CD8-positive, alpha-beta memory T cell (primary cell): ENCODE measurements around the gene IRF9. TPM values are rescaled to one million over a fixed set of nuclear protein-coding genes. Genes with fewer than 3 reads are reported as not detected.

Source experiments
- CTCF ChIA-PET: fragments of 350-600 bp; sonication (Branson Sonifier 250); formaldehyde crosslinking; loops from one replicate; lab custom pipeline; 2021; ENCODE audit warnings: antibody characterized with exemption; lab: Charles Lee
- POLR2A ChIA-PET: fragments of 350-600 bp; sonication (Branson Sonifier 250); formaldehyde crosslinking; loops from one replicate; lab custom pipeline; 2021; ENCODE audit warnings: antibody characterized with exemption; lab: Charles Lee
- DNase-seq, 5 donors: peaks; one replicate each; pipeline versions ENCODE4 v3.0.0 to v3.0.0-alpha.2; 2020 to 2022; ENCODE audit warnings: mixed read lengths in 1 of 5
- H3K27ac ChIP-seq: one replicate; pipeline ENCODE4 v1.7.0; 2013; ENCODE audit warnings: low read depth, mild to moderate bottlenecking, low read length, moderate library complexity
- H3K27me3 ChIP-seq: 2 replicates; pipeline ENCODE4 v1.7.0; 2013; ENCODE audit warnings: low read length, mild to moderate bottlenecking; ENCODE audit not compliant: insufficient read depth, poor library complexity, severe bottlenecking
- H3K36me3 ChIP-seq: 2 replicates; pipeline ENCODE4 v1.7.0; 2013; ENCODE audit warnings: mild to moderate bottlenecking, low read length, moderate library complexity; ENCODE audit not compliant: insufficient read depth
- H3K4me1 ChIP-seq: 2 replicates; pipeline ENCODE4 v1.7.0; 2013; ENCODE audit warnings: mild to moderate bottlenecking, low read length, moderate library complexity; ENCODE audit not compliant: insufficient read depth
- H3K4me3 ChIP-seq: 2 replicates; pipeline ENCODE4 v1.7.0; 2013; ENCODE audit warnings: mild to moderate bottlenecking, low read length
- H3K9me3 ChIP-seq: 2 replicates; pipeline ENCODE4 v1.7.0; 2013; ENCODE audit warnings: mild to moderate bottlenecking, low read length
- H3K27ac Mint-ChIP-seq, 8 donors: one replicate each; pipeline ENCODE4 v1.8.0; 2020 to 2021; ENCODE audit warnings: mixed read lengths in 8 of 8, mild to moderate bottlenecking in 6 of 8, inconsistent platforms in 3 of 8, moderate library complexity in 3 of 8
- H3K27me3 Mint-ChIP-seq, 2 donors: one replicate each; pipeline ENCODE4 v1.8.0; 2020 to 2021; ENCODE audit warnings: mixed read lengths in 2 of 2, mild to moderate bottlenecking in 1 of 2, moderate library complexity in 1 of 2
- H3K36me3 Mint-ChIP-seq, 3 donors: one replicate each; pipeline ENCODE4 v1.8.0; 2020 to 2021; ENCODE audit warnings: mixed read lengths in 3 of 3, inconsistent platforms in 1 of 3, mild to moderate bottlenecking in 1 of 3
- H3K4me1 Mint-ChIP-seq, 3 donors: one replicate each; pipeline ENCODE4 v1.8.0; 2020 to 2021; ENCODE audit warnings: mixed read lengths in 3 of 3, inconsistent platforms in 1 of 3, mild to moderate bottlenecking in 1 of 3
- H3K4me3 Mint-ChIP-seq, 7 donors: one replicate each; pipeline ENCODE4 v1.8.0; 2020 to 2021; ENCODE audit warnings: mixed read lengths in 7 of 7, mild to moderate bottlenecking in 6 of 7, moderate library complexity in 4 of 7, inconsistent platforms in 2 of 7
- H3K9me3 Mint-ChIP-seq, 5 donors: one replicate each; pipeline ENCODE4 v1.8.0; 2020 to 2022; ENCODE audit warnings: mixed read lengths in 5 of 5, mild to moderate bottlenecking in 3 of 5, moderate library complexity in 2 of 5, inconsistent platforms in 1 of 5
- polyA plus RNA-seq: library from polyadenylated mRNA; unstranded; fragments of 300-500 nt; fragmentation: Illumina TruSeq; gene quantifications from one replicate; pipeline ENCODE4 v1.2.3, GENCODE V29; 2021
- total RNA-seq, 2 experiments: library from RNA; stranded (reverse); gene quantifications; one replicate each; pipeline ENCODE4 v1.2.3, GENCODE V29; 2021

IRF9 gene
- total and polyA plus RNA-seq, 3 experiments from 2014 or later = 62.0 to 91.7 (median 68.6) TPM

- no peaks in the 10 kb centered on the region for H3K27me3 ChIP-seq
- Mint-ChIP-seq H3K9me3 (no peaks in the 10 kb centered on the region), H3K27ac (peak overlapping the region; percentile 76 to 99 (median 96)), H3K4me1 (peaks cover 50 to 75% (median 75%) of the 10 kb centered on the region in 3 donors), H3K4me3 (peak overlapping the region; percentile 86 to 100 (median 98)), H3K27me3 (no peaks in the 10 kb centered on the region), H3K36me3 (peaks cover 0 to 78% (median 4%) of the 10 kb centered on the region in 3 donors)
- H3K4me3 ChIP-seq = peak overlapping the region; percentile 99
- peaks cover 43% of the 10 kb centered on the region for H3K36me3 ChIP-seq
- H3K4me1 ChIP-seq = peaks cover 57% of the 10 kb centered on the region
- H3K27ac ChIP-seq = peak overlapping the region; percentile 78
- DNase-seq = no peak
- ChIA-PET CTCF (interaction anchor here (0.9 to 4.5 kb wide), 11 partner anchors 10 to 844 kb away, joined by 3 to 50 read pairs (median 4); partner anchors contain the start of genes DCAF11, IRF9, MDP1 and NRL), POLR2A (interaction anchor here (0.9 to 3.2 kb wide), 7 partner anchors 9 to 96 kb away, joined by 3 to 36 read pairs (median 7); partner anchors contain the start of genes DCAF11, IPO4, IRF9 and NRL)
- H3K9me3 ChIP-seq = no peaks in the 10 kb centered on the region
Measured at GRCh38 chr14:24145690-24146452, 15.2 kb upstream of the IRF9 start.

- Histone ChIP-seq H3K4me1 (peaks cover 57% of the 10 kb centered on the region), H3K36me3 (peaks cover 49% of the 10 kb centered on the region), H3K27ac (peak within 1 kb of the TSS; percentile 78), H3K4me3 (peak within 1 kb of the TSS; percentile 99), H3K27me3 (no peaks in the 10 kb centered on the region), H3K9me3 (no peaks in the 10 kb centered on the region)
- H3K27me3 Mint-ChIP-seq = no peaks in the 10 kb centered on the region
- CTCF ChIA-PET = interaction anchor here (0.8 to 4.5 kb wide), 15 partner anchors 10 to 844 kb away, joined by 3 to 50 read pairs (median 4); partner anchors contain the start of genes CHMP4A, DCAF11, IRF9 and MDP1
- no peaks in the 10 kb centered on the region for H3K9me3 Mint-ChIP-seq
- H3K4me3 Mint-ChIP-seq = peak within 1 kb of the TSS; percentile 86 to 100 (median 98)
- DNase-seq = peak; percentile 77 to 91 (median 85)
- peaks cover 48 to 73% (median 73%) of the 10 kb centered on the region in 3 donors for H3K4me1 Mint-ChIP-seq
- peaks cover 0 to 78% (median 4%) of the 10 kb centered on the region in 3 donors for H3K36me3 Mint-ChIP-seq
- POLR2A ChIA-PET = interaction anchor here (0.8 to 3.2 kb wide), 10 partner anchors 9 to 125 kb away, joined by 3 to 36 read pairs (median 5); partner anchors contain the start of genes DCAF11, IPO4, IRF9 and NRL
- peak within 1 kb of the TSS; percentile 76 to 99 (median 96) for H3K27ac Mint-ChIP-seq
Measured at GRCh38 chr14:24146453-24146977, 14.6 kb upstream of the IRF9 start, which contains the start of gene PSME2. PSME2 (minus strand) TSS chr14:24146610; CDS start chr14:24146581, 29 bp downstream.

- Histone ChIP-seq H3K27ac (peak within 1 kb of the TSS; percentile 78), H3K9me3 (no peaks in the 10 kb centered on the region), H3K4me1 (peaks cover 53% of the 10 kb centered on the region), H3K4me3 (peak within 1 kb of the TSS; percentile 99), H3K27me3 (no peaks in the 10 kb centered on the region), H3K36me3 (peaks cover 55% of the 10 kb centered on the region)
- H3K36me3 Mint-ChIP-seq = peaks cover 0 to 80% (median 7%) of the 10 kb centered on the region in 3 donors
- ChIA-PET CTCF (interaction anchor here (0.8 to 4.5 kb wide), 14 partner anchors 9 to 845 kb away, joined by 3 to 50 read pairs (median 4); partner anchors contain the start of genes CHMP4A, IRF9, MDP1 and PSME1), POLR2A (interaction anchor here (0.8 to 3.2 kb wide), 12 partner anchors 10 to 124 kb away, joined by 3 to 36 read pairs (median 5); partner anchors contain the start of genes DCAF11, IPO4, IRF9 and NRL)
- no peaks in the 10 kb centered on the region for H3K27me3 Mint-ChIP-seq
- peak; percentile 96 to 98 (median 97) for DNase-seq
- H3K27ac Mint-ChIP-seq = peak within 1 kb of the TSS; percentile 76 to 99 (median 96)
- H3K9me3 Mint-ChIP-seq = no peaks in the 10 kb centered on the region
- peak within 1 kb of the TSS; percentile 86 to 100 (median 98) for H3K4me3 Mint-ChIP-seq
- peaks cover 45 to 70% (median 68%) of the 10 kb centered on the region in 3 donors for H3K4me1 Mint-ChIP-seq
Measured at GRCh38 chr14:24146978-24147760, 13.9 kb upstream of the IRF9 start, which contains the start of gene RNF31. RNF31 (plus strand) TSS chr14:24147498; CDS start chr14:24147699, 201 bp downstream.

GRCh38 chr14:24147761-24148428, 13.2 kb upstream of the IRF9 start:
- ChIA-PET CTCF (interaction anchor here (0.9 to 4.5 kb wide), 10 partner anchors 9 to 95 kb away, joined by 3 to 50 read pairs (median 6); partner anchors contain the start of genes CHMP4A, IRF9, PSME1 and TINF2), POLR2A (interaction anchor here (0.6 to 3.2 kb wide), 6 partner anchors 11 to 47 kb away, joined by 3 to 36 read pairs (median 6); partner anchors contain the start of genes DCAF11, IRF9, NRL and PSME1)
- peak overlapping the region; percentile 99 for H3K4me3 ChIP-seq
- no peak for DNase-seq
- Mint-ChIP-seq H3K36me3 (peaks cover 0 to 81% (median 7%) of the 10 kb centered on the region in 3 donors), H3K4me1 (peaks cover 45 to 66% (median 64%) of the 10 kb centered on the region in 3 donors), H3K27ac (peak overlapping the region; percentile 74 to 97 (median 88)), H3K4me3 (peak overlapping the region; percentile 86 to 100 (median 95)), H3K27me3 (no peaks in the 10 kb centered on the region), H3K9me3 (no peaks in the 10 kb centered on the region)
- no peaks in the 10 kb centered on the region for H3K9me3 ChIP-seq
- peaks cover 49% of the 10 kb centered on the region for H3K4me1 ChIP-seq
- H3K27ac ChIP-seq = peak overlapping the region; percentile 78
- H3K27me3 ChIP-seq = no peaks in the 10 kb centered on the region
- peaks cover 59% of the 10 kb centered on the region for H3K36me3 ChIP-seq

GRCh38 chr14:24149302-24149969, 11.6 kb upstream of the IRF9 start:
- POLR2A ChIA-PET = interaction anchor here (0.6 kb wide), 1 partner anchor 27 kb away, joined by 3 read pairs; no protein-coding TSS in a partner anchor
- CTCF ChIA-PET = interaction anchor here (1.4 to 3.7 kb wide), 4 partner anchors 11 to 68 kb away, joined by 3 to 36 read pairs (median 6); partner anchors contain the start of genes IPO4 and IRF9
- peaks cover 43% of the 10 kb centered on the region for H3K4me1 ChIP-seq

GRCh38 chr14:24150061-24150460, 11.0 kb upstream of the IRF9 start:
- H3K36me3 ChIP-seq = peaks cover 48% of the 10 kb centered on the region
- Mint-ChIP-seq H3K9me3 (no peaks in the 10 kb centered on the region), H3K36me3 (peaks cover 3 to 72% (median 3%) of the 10 kb centered on the region in 3 donors), H3K27me3 (no peaks in the 10 kb centered on the region), H3K4me3 (peak overlapping the region in 2 of 7 donors; percentile 12 to 98), H3K27ac (no peak overlapping the region), H3K4me1 (peaks cover 35 to 54% (median 45%) of the 10 kb centered on the region in 3 donors)
- CTCF ChIA-PET = interaction anchor here (1.1 to 3.7 kb wide), 4 partner anchors 11 to 69 kb away, joined by 3 to 36 read pairs (median 6); partner anchors contain the start of genes IRF9 and PSME1
- POLR2A ChIA-PET = interaction anchor here (0.6 kb wide), 1 partner anchor 27 kb away, joined by 3 read pairs; no protein-coding TSS in a partner anchor
- peaks cover 36% of the 10 kb centered on the region for H3K4me1 ChIP-seq
- no peak overlapping the region for H3K27ac ChIP-seq
- no peak for DNase-seq
- no peak overlapping the region for H3K4me3 ChIP-seq
- H3K27me3 ChIP-seq = no peaks in the 10 kb centered on the region
- H3K9me3 ChIP-seq = no peaks in the 10 kb centered on the region

More at GRCh38 chr14:24149302-24149969, 11.6 kb upstream of the IRF9 start:
- no peaks in the 10 kb centered on the region for H3K27me3 ChIP-seq
- H3K27ac Mint-ChIP-seq = peak overlapping the region in 5 of 8 donors; percentile 40 to 96 (median 79)
- H3K4me3 Mint-ChIP-seq = peak overlapping the region; percentile 23 to 98 (median 85)
- peaks cover under 1 to 70% (median 4%) of the 10 kb centered on the region in 3 donors for H3K36me3 Mint-ChIP-seq
- H3K9me3 Mint-ChIP-seq = no peaks in the 10 kb centered on the region
- H3K27ac ChIP-seq = no peak overlapping the region
- no peak overlapping the region for H3K4me3 ChIP-seq
- no peak for DNase-seq
- H3K4me1 Mint-ChIP-seq = peaks cover 37 to 56% (median 51%) of the 10 kb centered on the region in 3 donors
- no peaks in the 10 kb centered on the region for H3K9me3 ChIP-seq
- H3K27me3 Mint-ChIP-seq = no peaks in the 10 kb centered on the region
- H3K36me3 ChIP-seq = peaks cover 48% of the 10 kb centered on the region
